Trophoblast cell (in vitro differentiated cells and primary cell): ENCODE measurements around the gene CCNY.

Source experiments
- DNase-seq, 2 donors: peaks; one replicate each; pipeline ENCODE4 v3.0.0-alpha.2; 2016
- H2AFZ ChIP-seq: 2 replicates; pipeline ENCODE4 v1.6.1; 2013; ENCODE audit warnings: low read length, moderate library complexity, mild to moderate bottlenecking; ENCODE audit not compliant: insufficient read depth, poor library complexity
- H2AK5ac ChIP-seq: 2 replicates; pipeline ENCODE4 v1.6.1; 2013; ENCODE audit warnings: mild to moderate bottlenecking, low read length
- H2BK120ac ChIP-seq: 2 replicates; pipeline ENCODE4 v1.6.1; 2013; ENCODE audit warnings: low read length, mild to moderate bottlenecking, moderate library complexity; ENCODE audit not compliant: insufficient read depth, poor library complexity
- H2BK12ac ChIP-seq: 2 replicates; pipeline ENCODE4 v1.6.1; 2013; ENCODE audit warnings: mild to moderate bottlenecking, low read length, moderate library complexity
- H2BK5ac ChIP-seq: 2 replicates; pipeline ENCODE4 v1.6.1; 2013; ENCODE audit warnings: low read length, low read depth, moderate library complexity, mild to moderate bottlenecking; ENCODE audit not compliant: poor library complexity
- H3K14ac ChIP-seq: 2 replicates; pipeline ENCODE4 v1.6.1; 2013; ENCODE audit warnings: mild to moderate bottlenecking, low read length
- H3K18ac ChIP-seq: 2 replicates; pipeline ENCODE4 v1.6.1; 2013; ENCODE audit warnings: mild to moderate bottlenecking, low read length
- H3K23ac ChIP-seq: 2 replicates; pipeline ENCODE4 v1.6.1; 2013; ENCODE audit warnings: low read length
- H3K27ac ChIP-seq: 2 replicates; pipeline ENCODE4 v1.5.1; 2013; ENCODE audit warnings: low read depth, mild to moderate bottlenecking, inconsistent platforms, low read length, moderate library complexity
- H3K27me3 ChIP-seq: 2 replicates; pipeline ENCODE4 v1.6.1; 2013; ENCODE audit warnings: inconsistent platforms, mild to moderate bottlenecking, low read length, moderate library complexity; ENCODE audit not compliant: insufficient read depth
- H3K36me3 ChIP-seq, 2 experiments: 1 replicate in 1 of 2; 2 replicates in 1 of 2; pipeline ENCODE4 v1.6.1; 2013; ENCODE audit warnings: low read length in 2 of 2, mild to moderate bottlenecking in 2 of 2, moderate library complexity in 1 of 2; ENCODE audit not compliant: insufficient read depth in 2 of 2, control insufficient read depth in 1 of 2
- H3K4ac ChIP-seq: 2 replicates; pipeline ENCODE4 v1.6.1; 2013; ENCODE audit warnings: low read depth, mild to moderate bottlenecking, low read length, moderate library complexity
- H3K4me1 ChIP-seq, 2 experiments: 1 replicate in 1 of 2; 2 replicates in 1 of 2; pipeline ENCODE4 v1.6.1; 2013; ENCODE audit warnings: low read length in 2 of 2, mild to moderate bottlenecking in 2 of 2, moderate library complexity in 1 of 2; ENCODE audit not compliant: insufficient read depth in 2 of 2, control insufficient read depth in 1 of 2
- H3K4me2 ChIP-seq: 2 replicates; pipeline ENCODE4 v1.6.1; 2013; ENCODE audit warnings: inconsistent platforms, mild to moderate bottlenecking, low read length, moderate library complexity
- H3K4me3 ChIP-seq: 2 replicates; pipeline ENCODE4 v1.5.1; 2013; ENCODE audit warnings: mild to moderate bottlenecking, low read depth, low read length, inconsistent platforms
- H3K79me1 ChIP-seq: one replicate; pipeline ENCODE4 v1.6.1; 2013; ENCODE audit warnings: low read length
- H3K79me2 ChIP-seq: 2 replicates; pipeline ENCODE4 v1.6.1; 2013; ENCODE audit warnings: low read length, mild to moderate bottlenecking; ENCODE audit not compliant: control insufficient read depth, insufficient read depth, poor library complexity
- H3K9ac ChIP-seq: 2 replicates; pipeline ENCODE4 v1.6.1; 2013; ENCODE audit warnings: mild to moderate bottlenecking, low read length
- H3K9me3 ChIP-seq: 2 replicates; pipeline ENCODE4 v1.6.1; 2013; ENCODE audit warnings: low read depth, mild to moderate bottlenecking, control low read depth, inconsistent platforms, low read length; ENCODE audit not compliant: insufficient read depth
- H4K12ac ChIP-seq: 2 replicates; pipeline ENCODE4 v1.6.1; 2013; ENCODE audit warnings: low read depth, mild to moderate bottlenecking, low read length, moderate library complexity
- H4K8ac ChIP-seq: 2 replicates; pipeline ENCODE4 v1.6.1; 2013; ENCODE audit warnings: low read depth, mild to moderate bottlenecking, low read length, moderate library complexity
- H4K91ac ChIP-seq: one replicate; pipeline ENCODE4 v1.6.1; 2013; ENCODE audit warnings: low read depth, mild to moderate bottlenecking, low read length, moderate library complexity
- WGBS: extraction: QIAGEN DNeasy Blood & Tissue Kit; methylation state at CpG from one replicate; pipeline ENCODE4 v1.1.7; 2013; ENCODE audit warnings: missing lambda C conversion rate; ENCODE audit not compliant: insufficient read length, insufficient coverage; ENCODE audit errors: extremely low coverage; 5-methylcytosine and 5-hydroxymethylcytosine counted together

Gene CCNY

DNA sequence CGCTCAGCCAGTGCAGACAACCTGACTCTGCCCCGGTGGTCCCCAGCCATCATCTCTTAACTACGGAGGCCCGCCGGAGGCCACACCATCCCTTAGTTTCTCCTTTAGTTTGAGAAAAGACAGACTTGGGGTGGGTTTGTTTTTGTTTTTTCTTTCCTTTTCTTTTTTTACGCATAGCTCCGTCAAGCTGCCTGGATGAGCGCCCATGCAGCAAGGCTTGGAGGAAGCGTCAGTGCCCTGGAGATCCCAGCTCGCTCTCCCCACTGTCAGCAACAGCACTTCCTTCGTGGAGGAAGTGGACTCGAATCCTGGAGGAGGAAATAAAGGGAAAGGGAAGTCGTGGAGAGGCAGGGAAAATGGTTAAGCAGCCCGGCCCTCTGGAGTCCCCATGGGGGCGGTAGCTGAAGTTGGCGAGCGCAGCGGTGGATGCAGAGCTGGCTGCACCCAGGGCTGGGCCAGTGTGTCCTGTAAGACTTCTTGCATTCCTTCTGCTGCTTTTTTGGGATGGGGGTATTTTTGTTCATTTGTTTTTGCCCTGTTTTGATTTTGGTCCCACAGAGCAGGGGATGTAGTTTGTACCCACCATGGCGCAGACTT lies 232.9 kb downstream of the CCNY start:
- Histone ChIP-seq H4K12ac (no peak overlapping the region), H3K9ac (no peak overlapping the region), H3K23ac (no peak overlapping the region), H4K91ac (no peak overlapping the region), H3K4me2 (no peak overlapping the region), H3K18ac (no peak overlapping the region), H3K14ac (no peak overlapping the region), H3K79me2 (no peaks in the 10 kb centered on the region), H3K4ac (no peak overlapping the region), H3K4me1 (peaks cover 4 to 5% of the 10 kb centered on the region in 2 experiments), H3K4me3 (no peak overlapping the region), H3K79me1 (no peaks in the 10 kb centered on the region), H2AFZ (no peak overlapping the region), H2BK120ac (no peak overlapping the region), H3K9me3 (no peaks in the 10 kb centered on the region), H3K36me3 (peaks cover 9 to 20% of the 10 kb centered on the region in 2 experiments), H2AK5ac (no peak overlapping the region), H4K8ac (no peak overlapping the region), H3K27ac (no peak overlapping the region), H3K27me3 (no peaks in the 10 kb centered on the region), H2BK12ac (no peak overlapping the region), H2BK5ac (no peak overlapping the region)
- DNase-seq: no peak
- WGBS: no CpG with 5 or more reads among the region's 19 CpGs

DNA sequence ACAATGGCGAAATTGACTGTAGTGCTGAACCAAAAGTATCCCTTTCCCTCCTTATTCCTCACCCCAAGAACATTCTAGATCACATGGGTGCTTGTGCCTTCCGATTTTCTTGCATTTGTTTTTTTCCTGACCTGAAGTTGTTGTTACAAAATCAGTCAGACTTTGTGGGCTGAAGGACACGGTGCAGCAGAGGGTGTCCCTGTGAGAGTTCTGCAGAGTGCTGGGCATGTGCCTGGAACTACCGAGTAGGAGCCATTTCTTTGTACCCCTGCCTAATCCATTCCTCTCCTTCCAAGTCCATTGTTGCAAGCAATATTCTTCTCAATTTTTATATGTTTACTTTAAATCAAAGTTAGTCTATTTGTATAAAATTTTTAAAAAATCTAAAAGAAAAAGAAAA lies 233.5 kb downstream of the CCNY start:
- Histone ChIP-seq H3K4ac (no peak overlapping the region), H3K27ac (no peak overlapping the region), H3K9ac (no peak overlapping the region), H3K4me1 (peaks cover 4 to 5% of the 10 kb centered on the region in 2 experiments), H2BK120ac (no peak overlapping the region), H3K23ac (no peak overlapping the region), H2AFZ (no peak overlapping the region), H3K18ac (no peak overlapping the region), H2BK5ac (no peak overlapping the region), H4K8ac (no peak overlapping the region), H3K27me3 (no peaks in the 10 kb centered on the region), H2BK12ac (no peak overlapping the region), H3K79me2 (no peaks in the 10 kb centered on the region), H3K14ac (no peak overlapping the region), H2AK5ac (no peak overlapping the region), H3K79me1 (no peaks in the 10 kb centered on the region), H4K91ac (no peak overlapping the region), H3K9me3 (no peaks in the 10 kb centered on the region), H4K12ac (no peak overlapping the region), H3K4me2 (no peak overlapping the region), H3K36me3 (peaks cover 13 to 20% of the 10 kb centered on the region in 2 experiments), H3K4me3 (no peak overlapping the region)
- no CpG with 5 or more reads among the region's 4 CpGs for WGBS
- DNase-seq: no peak

DNA sequence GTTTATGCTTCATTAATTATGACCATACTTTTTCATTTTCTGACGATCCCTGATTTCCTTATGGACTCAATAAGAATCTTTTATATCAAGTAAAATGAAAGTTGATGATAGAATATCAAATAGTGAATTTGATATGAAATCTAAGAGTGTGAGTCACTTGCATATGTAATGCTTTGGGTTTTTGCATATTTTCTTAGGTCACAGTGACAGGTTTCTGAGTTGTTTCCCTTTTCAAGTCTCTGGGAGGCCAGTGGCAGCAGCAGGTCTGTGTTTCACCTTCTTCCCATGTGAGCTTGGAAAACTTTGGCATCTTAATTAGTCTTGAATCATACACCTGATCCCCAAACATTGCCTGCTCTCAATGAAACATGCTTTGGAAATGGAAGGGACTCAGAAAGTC lies 234.1 kb downstream of the CCNY start:
- no peak overlapping the region for H3K27ac ChIP-seq
- no peak overlapping the region for H2AFZ ChIP-seq
- H4K91ac ChIP-seq: no peak overlapping the region
- H3K27me3 ChIP-seq: no peaks in the 10 kb centered on the region
- no peak overlapping the region for H2BK5ac ChIP-seq
- no peak overlapping the region for H2AK5ac ChIP-seq
- H3K36me3 ChIP-seq: peaks cover 13 to 20% of the 10 kb centered on the region in 2 experiments
- H3K9me3 ChIP-seq: no peaks in the 10 kb centered on the region
- H3K4me1 ChIP-seq: peaks cover 6% of the 10 kb centered on the region in 2 experiments
- no peak overlapping the region for H3K18ac ChIP-seq
- H2BK12ac ChIP-seq: no peak overlapping the region
- no peak overlapping the region for H3K4ac ChIP-seq
- H4K8ac ChIP-seq: no peak overlapping the region
- no peak overlapping the region for H3K14ac ChIP-seq
- H3K79me1 ChIP-seq: no peaks in the 10 kb centered on the region
- no peak overlapping the region for H3K9ac ChIP-seq
- H2BK120ac ChIP-seq: no peak overlapping the region
- no CpG with 5 or more reads among the region's 1 CpG for WGBS
- H3K4me3 ChIP-seq: no peak overlapping the region
- no peak overlapping the region for H3K23ac ChIP-seq
- no peaks in the 10 kb centered on the region for H3K79me2 ChIP-seq
- no peak overlapping the region for H4K12ac ChIP-seq
- H3K4me2 ChIP-seq: no peak overlapping the region
- DNase-seq: no peak

DNA sequence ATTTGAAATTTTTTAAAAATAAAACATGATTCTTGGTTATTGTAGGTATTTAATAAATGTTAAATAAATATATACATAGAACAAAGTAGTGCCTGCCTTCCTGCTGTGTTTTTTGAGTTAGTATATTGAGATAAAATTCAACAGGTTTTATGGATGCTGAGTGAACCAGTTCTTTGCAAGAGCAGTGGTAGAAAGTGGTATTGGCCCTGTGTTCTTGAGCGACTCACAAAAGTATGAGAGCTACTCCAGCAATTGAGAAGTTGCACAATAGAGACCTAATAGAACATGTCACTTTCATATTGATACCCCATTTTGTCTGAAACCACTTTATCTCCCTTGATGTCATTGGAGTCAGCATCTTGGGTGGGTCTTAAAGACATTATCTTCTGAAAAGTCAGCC lies 236.3 kb downstream of the CCNY start:
- no peak overlapping the region for H2BK5ac ChIP-seq
- peaks cover 6% of the 10 kb centered on the region in 2 experiments for H3K4me1 ChIP-seq
- no peak overlapping the region for H4K8ac ChIP-seq
- H4K91ac ChIP-seq: no peak overlapping the region
- H2BK12ac ChIP-seq: no peak overlapping the region
- DNase-seq: no peak
- H3K27ac ChIP-seq: no peak overlapping the region
- H3K79me2 ChIP-seq: no peaks in the 10 kb centered on the region
- H2AK5ac ChIP-seq: no peak overlapping the region
- no peak overlapping the region for H3K23ac ChIP-seq
- H3K4me2 ChIP-seq: no peak overlapping the region
- H2BK120ac ChIP-seq: no peak overlapping the region
- no CpG with 5 or more reads among the region's 1 CpG for WGBS
- H3K27me3 ChIP-seq: no peaks in the 10 kb centered on the region
- H3K18ac ChIP-seq: no peak overlapping the region
- H3K4me3 ChIP-seq: no peak overlapping the region
- H3K14ac ChIP-seq: no peak overlapping the region
- H3K79me1 ChIP-seq: no peaks in the 10 kb centered on the region
- H3K36me3 ChIP-seq: peaks cover 11 to 16% of the 10 kb centered on the region in 2 experiments
- H3K9me3 ChIP-seq: peaks cover 1% of the 10 kb centered on the region
- H2AFZ ChIP-seq: no peak overlapping the region
- no peak overlapping the region for H3K9ac ChIP-seq
- no peak overlapping the region for H3K4ac ChIP-seq
- H4K12ac ChIP-seq: no peak overlapping the region
